Sigmoid colon (tissue), 4 donors: ENCODE results near the gene MAPK10.

Source experiments
- CTCF ChIP-seq, 4 experiments: fragments of 450-650 bp in 3 of 4; fragments of 200-600 bp in 1 of 4; IDR thresholded peaks; one replicate each; pipeline ENCODE4 v1.5.1; 2016 to 2019; ENCODE audit warnings: antibody characterized with exemption in 4 of 4, mild to moderate bottlenecking in 3 of 4, moderate library complexity in 2 of 4
- EP300 ChIP-seq, 4 donors: sonication (generic); formaldehyde crosslinking; IDR thresholded peaks; one replicate each; pipeline ENCODE4 v1.6.1; 2017; ENCODE audit warnings: antibody characterized with exemption in 4 of 4
- POLR2AphosphoS5 ChIP-seq, 4 donors: sonication (generic); formaldehyde crosslinking; IDR thresholded peaks; one replicate each; pipeline ENCODE4 v1.6.1; 2017; ENCODE audit warnings: antibody characterized with exemption in 4 of 4

- TF ChIP-seq CTCF (IDR thresholded peaks at IDR 0.05) (no peak), EP300 (IDR thresholded peaks at IDR 0.05) (no peak), POLR2AphosphoS5 (IDR thresholded peaks at IDR 0.05) (no peak)
Observed at GRCh38 chr4:86007042-86007441, 352.8 kb downstream of the MAPK10 start.
